Gastroesophageal sphincter (tissue), 3 donors: ENCODE measurements around the gene THRAP3.

Experiments used
- EP300 ChIP-seq: sonication (generic); formaldehyde crosslinking; IDR thresholded peaks from one replicate; pipeline ENCODE4 v1.6.1; 2017; ENCODE audit warnings: antibody characterized with exemption, mild to moderate bottlenecking
- POLR2A ChIP-seq, 2 donors: fragments of 450-650 bp; IDR thresholded peaks; one replicate each; pipeline ENCODE4 v1.6.1; 2017; ENCODE audit warnings: antibody characterized with exemption in 2 of 2, mild to moderate bottlenecking in 2 of 2, moderate library complexity in 1 of 2
- POLR2AphosphoS5 ChIP-seq: sonication (generic); formaldehyde crosslinking; IDR thresholded peaks from one replicate; pipeline ENCODE4 v1.6.1; 2017; ENCODE audit warnings: antibody characterized with exemption
- TF ChIP-seq, protein P1 (sequence below), 4 experiments: fragments of 200-600 bp in 2 of 4; fragments of 450-650 bp in 2 of 4; sonication (generic) in 1 of 4; IDR thresholded peaks; one replicate each; pipeline ENCODE4 v1.5.1; 2017 to 2019; ENCODE audit warnings: antibody characterized with exemption in 4 of 4, mild to moderate bottlenecking in 2 of 4, moderate library complexity in 2 of 4

DNA sequence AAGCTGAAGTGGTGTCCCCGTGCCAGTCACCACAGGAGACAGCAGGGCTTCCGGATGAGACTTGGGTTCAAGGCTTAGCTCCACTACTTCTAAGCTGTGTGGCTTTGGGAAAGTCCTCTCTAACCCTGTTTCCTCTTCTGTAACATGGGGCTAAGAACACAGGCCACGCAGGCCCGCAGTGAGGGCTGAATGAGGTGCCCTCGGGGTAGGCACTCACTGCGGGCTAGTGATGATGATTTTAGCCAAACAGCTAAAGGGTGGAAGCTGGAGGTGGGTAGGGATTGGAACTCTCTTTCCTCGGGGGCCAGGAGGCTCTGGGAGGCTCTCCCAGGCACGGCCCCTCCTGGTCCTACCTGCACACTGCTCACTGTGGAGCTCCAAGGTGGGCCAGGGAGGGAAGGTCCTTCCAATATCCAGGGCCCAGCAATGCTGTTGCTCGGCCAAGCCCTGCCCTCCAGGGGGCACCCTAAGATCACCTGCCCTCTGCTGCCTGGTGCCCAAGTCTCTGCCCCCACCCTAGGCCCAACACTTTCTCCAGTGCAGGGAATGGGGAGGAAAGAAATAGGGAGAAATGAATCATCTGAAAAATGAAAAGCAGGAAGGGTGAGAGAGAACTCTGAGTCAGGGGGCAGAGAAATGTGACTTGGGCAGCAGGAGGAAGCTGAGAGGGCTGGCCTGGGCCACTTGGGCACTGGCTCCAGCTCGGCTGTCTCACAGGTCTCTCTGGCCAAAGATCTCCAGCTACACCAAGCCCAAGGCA is 118.4 kb downstream of the THRAP3 start:
- TF ChIP-seq, protein P1, sequence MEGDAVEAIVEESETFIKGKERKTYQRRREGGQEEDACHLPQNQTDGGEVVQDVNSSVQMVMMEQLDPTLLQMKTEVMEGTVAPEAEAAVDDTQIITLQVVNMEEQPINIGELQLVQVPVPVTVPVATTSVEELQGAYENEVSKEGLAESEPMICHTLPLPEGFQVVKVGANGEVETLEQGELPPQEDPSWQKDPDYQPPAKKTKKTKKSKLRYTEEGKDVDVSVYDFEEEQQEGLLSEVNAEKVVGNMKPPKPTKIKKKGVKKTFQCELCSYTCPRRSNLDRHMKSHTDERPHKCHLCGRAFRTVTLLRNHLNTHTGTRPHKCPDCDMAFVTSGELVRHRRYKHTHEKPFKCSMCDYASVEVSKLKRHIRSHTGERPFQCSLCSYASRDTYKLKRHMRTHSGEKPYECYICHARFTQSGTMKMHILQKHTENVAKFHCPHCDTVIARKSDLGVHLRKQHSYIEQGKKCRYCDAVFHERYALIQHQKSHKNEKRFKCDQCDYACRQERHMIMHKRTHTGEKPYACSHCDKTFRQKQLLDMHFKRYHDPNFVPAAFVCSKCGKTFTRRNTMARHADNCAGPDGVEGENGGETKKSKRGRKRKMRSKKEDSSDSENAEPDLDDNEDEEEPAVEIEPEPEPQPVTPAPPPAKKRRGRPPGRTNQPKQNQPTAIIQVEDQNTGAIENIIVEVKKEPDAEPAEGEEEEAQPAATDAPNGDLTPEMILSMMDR (IDR thresholded peaks at IDR 0.05) = peak in 3 of 4 experiments; percentile 66 to 84 (median 69)
- TF ChIP-seq POLR2A (IDR thresholded peaks at IDR 0.05) (no peak), POLR2AphosphoS5 (peak; percentile 36), EP300 (no peak)
